Epidermal melanocyte (primary cell): ENCODE measurements around the gene STARD3.
A peak's percentile ranks its signal among the peaks of the same experiment; 100 is the strongest.

Source experiments
- DNase-seq: peaks from one replicate; pipeline ENCODE4 v3.0.0; 2011; ENCODE audit warnings: low spot score; ENCODE audit not compliant: insufficient read length

Gene STARD3

GRCh38 chr17:39618956-39619785, 17.8 kb upstream of the STARD3 start:
- DNase-seq = no peak

DNA sequence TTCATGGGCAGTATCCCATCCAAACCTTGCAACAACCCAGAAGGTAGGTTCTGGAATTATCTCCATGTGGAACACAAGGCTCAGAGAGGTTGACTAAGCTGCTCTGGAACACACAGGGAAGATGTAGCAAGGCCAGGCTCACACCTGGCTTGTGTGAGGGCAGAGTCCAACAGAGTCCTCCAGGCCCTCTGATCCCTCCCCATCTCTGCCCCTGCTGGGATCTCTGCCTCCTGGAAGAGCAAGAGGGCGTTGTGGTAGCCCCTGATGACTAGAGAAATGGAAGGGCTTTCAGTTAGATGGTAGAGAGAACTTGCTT, 17.2 kb upstream of the STARD3 start:
- no peak for DNase-seq

DNA sequence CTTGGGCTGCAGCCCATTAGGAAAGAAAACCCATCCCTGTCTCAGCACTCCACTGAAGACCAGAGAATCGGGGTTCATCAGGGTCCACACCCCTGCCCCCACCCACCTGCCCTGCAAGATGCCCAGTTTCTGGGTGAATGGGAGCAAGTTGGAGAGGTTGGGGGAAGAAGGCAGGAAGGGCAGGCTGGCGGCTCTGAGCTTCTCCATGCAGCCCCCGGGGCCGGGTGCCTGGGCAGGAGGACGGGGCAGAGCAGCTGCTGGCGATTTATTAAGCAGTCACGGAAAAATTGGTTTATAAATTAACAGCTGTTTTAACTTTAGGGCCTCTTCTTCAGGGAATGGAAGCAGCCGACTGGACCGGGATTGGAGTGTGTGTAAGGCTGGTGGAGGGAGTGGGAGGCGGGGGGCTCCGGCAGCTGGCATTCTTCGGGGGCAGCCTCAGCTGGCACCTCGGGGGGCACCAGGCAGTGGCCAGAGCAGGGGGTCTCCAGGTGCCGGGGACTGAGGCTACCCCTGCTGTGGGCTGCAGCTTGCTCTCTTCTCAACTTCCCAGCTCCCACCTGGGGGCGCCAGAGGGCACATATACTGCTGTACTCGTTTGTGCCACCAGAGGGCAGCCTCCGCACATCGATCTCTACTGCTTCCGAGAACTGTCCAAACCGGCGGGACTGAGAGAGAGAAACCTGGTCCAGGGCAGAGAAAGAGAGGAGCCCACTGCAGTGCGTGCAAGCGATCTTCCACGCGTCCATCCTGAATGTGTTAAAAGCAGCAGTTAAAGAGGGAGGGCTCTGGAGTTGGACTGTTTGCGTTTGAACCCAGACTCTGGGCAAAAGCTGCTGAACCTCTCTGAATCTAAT, 15.2 kb upstream of the STARD3 start:
- DNase-seq = peak; percentile 90

- DNase-seq = no peak
Observed at GRCh38 chr17:39622380-39623006, 14.5 kb upstream of the STARD3 start.

- peak; percentile 90 for DNase-seq
Observed at GRCh38 chr17:39623356-39623950, 13.5 kb upstream of the STARD3 start.

DNA sequence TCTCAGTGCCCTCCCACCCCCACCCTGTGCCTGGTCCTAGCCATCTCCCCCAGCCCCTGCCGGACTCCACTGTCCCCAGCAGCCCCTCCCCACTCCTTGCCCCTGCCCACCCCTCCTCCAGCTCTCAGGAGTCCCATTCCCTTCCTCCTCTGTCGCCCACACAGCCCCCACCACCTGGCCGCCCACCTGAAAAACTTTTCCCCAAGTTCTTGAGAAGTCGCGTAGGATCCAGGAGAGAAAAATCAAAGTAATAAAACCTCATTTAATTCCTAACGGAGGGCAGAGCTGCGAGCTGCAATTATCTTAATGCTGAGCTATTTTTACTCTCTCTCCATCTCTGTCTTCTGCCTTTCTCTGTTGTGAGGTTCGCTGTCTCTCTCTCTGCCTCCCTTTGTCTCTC, 12.6 kb upstream of the STARD3 start:
- no peak for DNase-seq

DNA sequence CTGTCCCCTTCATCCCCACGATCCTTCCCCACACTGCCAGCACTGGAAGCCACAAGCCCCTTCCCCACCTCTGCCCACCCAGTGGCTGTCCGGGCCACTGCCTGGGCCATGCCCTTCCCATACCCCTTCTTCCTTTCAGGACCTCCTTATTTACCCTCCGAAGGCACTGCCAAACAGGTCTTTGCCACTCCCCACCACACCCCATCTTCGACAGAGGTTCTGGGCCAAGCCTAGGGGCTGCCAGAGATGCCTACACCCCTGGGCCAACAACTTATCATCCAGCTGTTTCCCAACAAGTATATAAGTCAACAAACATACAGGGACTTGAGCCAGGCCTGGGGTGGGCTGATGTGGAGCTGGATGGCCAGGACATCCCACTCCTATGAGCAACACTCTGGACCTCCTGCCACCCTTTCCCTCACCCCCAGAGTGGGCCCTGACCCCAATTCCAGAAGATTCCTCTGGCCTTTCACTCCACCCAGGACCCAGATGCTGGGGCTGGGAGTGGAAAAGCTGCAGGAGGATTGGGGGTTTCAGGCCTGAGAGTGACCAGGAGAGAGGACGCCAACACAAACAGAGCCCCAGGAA, 11.7 kb upstream of the STARD3 start:
- DNase-seq = no peak

DNA sequence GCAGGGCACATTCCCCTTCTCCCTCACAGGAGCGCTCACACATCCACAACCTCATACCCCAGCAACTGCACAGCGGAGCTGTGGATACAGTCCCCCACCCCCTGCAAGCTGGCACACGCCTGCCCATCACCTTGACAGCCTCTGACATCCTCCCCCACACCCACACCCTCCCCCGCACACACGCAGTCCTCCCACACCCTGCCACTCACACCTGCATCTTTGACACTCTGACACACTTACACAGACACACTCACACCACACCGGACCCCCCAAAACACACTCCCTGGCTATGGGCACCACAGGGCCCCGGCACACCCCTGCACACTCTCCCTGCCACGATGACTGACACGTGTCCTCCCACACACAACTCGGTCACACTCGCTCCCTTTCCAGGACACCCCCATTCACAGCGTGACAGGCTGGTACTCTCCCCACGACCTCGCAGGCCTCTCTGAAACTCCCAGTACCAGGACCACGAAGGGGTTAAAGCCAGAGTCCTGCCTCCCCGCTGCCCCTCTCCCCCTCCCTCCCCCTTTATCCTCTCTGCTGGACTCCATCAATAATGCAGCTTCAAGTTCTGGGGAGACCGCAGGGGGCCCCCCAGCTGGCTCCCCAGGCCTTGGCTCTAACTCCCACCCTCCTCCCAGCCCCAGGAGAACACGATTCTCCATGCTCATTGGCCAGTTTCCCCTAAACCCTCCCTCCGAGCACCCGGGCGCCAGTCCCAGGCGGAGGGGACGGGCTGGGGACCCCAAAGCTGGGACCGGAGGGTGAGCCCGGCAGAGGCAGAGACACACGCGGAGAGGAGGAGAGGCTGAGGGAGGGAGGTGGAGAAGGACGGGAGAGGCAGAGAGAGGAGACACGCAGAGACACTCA, 10.5 kb upstream of the STARD3 start, which contains the start of gene PPP1R1B:
TSS of gene PPP1R1B (plus strand) at position 782 of the 876 bp plus-strand sequence. CDS start 441 bp downstream, outside the sequence.
- DNase-seq = no peak

GRCh38 chr17:39627047-39627711, 9.8 kb upstream of the STARD3 start:
- no peak for DNase-seq

- DNase-seq = no peak
Observed at GRCh38 chr17:39627712-39628516, 9.0 kb upstream of the STARD3 start.

- no peak for DNase-seq
Observed at GRCh38 chr17:39628655-39629493, 8.1 kb upstream of the STARD3 start.

GRCh38 chr17:39629494-39629880, 7.5 kb upstream of the STARD3 start:
- DNase-seq = no peak

- no peak for DNase-seq
Observed at GRCh38 chr17:39629898-39630297, 7.0 kb upstream of the STARD3 start.

- DNase-seq = no peak
Observed at GRCh38 chr17:39631403-39631802, 5.5 kb upstream of the STARD3 start.

DNA sequence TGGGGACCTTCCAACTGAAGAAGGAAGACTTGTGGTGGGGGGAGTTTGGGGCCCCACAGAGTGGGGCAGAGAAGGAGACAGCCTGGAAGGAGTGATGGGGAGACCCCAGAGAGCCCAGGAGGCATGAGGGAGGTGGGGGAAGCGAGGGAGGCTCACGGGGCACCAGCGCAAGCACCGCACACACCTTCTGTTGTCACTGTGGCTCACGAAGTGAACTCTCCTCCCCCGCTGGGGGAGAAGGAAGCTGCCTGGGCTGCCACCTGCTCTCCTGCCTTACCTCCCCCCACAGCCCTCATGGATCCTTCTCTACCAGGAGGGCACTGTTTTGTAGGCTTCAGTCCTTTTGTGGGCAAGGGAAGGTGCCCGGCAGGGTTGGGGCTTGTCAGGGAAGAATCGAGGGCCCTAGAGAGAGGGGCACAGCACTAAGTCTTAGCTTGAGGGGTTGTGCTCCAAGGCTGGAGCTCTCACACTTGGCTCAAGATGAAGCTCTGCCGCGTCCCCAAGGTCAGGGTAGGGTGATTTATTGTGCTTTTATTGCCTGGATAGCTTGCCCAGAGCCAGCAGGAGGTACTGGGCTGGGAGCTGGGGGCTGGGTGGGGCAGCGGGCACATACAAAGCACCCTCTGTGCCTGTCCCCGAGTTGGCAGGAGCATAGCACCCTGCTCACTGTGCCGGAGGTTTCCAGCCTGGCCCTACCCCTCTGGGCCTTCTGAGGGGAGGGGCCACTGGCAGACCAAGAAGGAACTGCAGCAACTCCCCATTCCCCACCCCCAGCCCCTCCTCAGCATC, 4.6 kb upstream of the STARD3 start:
- no peak for DNase-seq

DNA sequence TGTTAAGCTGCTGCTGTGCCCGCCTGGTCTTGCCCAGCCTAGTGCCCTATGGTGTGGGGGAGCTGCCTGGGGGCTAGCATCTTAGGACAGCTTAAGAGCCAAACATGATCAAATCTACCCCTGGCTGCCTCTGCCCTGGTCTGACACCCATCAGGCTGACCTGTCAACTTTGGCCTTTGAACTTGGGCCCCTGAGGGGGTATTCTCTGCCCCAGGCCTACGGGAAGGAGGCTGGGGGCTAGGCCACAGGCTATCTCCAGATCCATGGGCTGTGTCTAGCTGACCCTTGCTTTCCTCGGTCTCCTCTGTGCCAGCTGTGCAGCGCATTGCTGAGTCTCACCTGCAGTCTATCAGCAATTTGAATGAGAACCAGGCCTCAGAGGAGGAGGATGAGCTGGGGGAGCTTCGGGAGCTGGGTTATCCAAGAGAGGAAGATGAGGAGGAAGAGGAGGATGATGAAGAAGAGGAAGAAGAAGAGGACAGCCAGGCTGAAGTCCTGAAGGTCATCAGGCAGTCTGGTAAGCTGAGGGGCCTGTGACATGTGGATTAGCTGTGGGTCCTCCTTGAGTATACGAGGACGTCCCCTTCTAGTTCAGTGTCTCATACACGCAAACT, 3.3 kb upstream of the STARD3 start:
- DNase-seq = no peak

GRCh38 chr17:39634384-39634871, 2.5 kb upstream of the STARD3 start:
- DNase-seq = peak; percentile 80
